B cell (primary cell): ENCODE data around the gene IL19.

Experiments
- EZH2 ChIP-seq: IDR thresholded peaks from 2 replicates; pipeline ENCODE4 v1.6.1; 2012; ENCODE audit warnings: borderline replicate concordance, low read depth, mild to moderate bottlenecking, moderate library complexity, low read length; ENCODE audit not compliant: insufficient read depth, poor library complexity, severe bottlenecking
- TF ChIP-seq, protein P1 (sequence below): fragments of 200-600 bp; IDR thresholded peaks from one replicate; pipeline ENCODE4 v1.8.0; 2022; ENCODE audit warnings: antibody characterized with exemption, mild to moderate bottlenecking

DNA sequence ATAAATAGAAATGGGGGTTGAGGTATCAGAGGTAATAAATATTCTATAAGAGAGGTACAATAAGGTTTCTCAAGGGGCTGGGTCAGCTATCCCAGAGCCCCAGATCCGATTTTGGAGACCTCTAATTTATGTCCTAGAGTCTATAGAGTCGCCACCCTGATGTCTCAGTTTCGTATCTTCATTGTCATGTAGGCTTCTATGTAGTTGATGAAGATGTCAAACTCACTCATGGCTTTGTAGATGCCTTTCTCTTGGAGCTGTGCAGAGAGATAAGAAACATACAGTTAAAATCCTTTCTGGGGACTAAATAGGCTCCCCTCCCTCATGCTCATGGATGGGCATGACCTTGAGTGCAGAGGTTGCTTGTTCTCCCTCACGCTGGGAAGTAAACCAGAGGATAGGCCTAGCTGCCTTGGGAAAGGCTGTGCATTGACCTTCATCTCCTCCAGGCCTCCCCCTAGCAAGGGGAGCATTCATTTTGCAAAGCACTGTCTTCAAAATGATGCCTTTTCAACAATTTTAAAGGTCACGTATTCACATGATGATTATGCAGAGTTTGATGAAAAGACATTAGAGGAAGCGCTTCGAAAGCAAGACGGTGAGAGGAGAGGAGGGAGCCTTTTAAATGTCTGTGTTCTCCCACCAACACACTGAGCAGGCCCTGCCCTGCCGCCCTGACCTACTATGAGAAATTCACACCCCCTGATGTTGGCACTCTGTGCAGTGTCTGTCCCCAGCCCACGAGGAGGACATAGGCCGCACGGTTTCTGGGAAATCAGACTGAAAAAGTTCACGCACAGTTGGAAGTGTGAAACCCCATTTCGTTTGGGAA, 1.9 kb upstream of the IL19 start:
- TF ChIP-seq, protein P1, sequence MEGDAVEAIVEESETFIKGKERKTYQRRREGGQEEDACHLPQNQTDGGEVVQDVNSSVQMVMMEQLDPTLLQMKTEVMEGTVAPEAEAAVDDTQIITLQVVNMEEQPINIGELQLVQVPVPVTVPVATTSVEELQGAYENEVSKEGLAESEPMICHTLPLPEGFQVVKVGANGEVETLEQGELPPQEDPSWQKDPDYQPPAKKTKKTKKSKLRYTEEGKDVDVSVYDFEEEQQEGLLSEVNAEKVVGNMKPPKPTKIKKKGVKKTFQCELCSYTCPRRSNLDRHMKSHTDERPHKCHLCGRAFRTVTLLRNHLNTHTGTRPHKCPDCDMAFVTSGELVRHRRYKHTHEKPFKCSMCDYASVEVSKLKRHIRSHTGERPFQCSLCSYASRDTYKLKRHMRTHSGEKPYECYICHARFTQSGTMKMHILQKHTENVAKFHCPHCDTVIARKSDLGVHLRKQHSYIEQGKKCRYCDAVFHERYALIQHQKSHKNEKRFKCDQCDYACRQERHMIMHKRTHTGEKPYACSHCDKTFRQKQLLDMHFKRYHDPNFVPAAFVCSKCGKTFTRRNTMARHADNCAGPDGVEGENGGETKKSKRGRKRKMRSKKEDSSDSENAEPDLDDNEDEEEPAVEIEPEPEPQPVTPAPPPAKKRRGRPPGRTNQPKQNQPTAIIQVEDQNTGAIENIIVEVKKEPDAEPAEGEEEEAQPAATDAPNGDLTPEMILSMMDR, result no peak
- TF ChIP-seq EZH2, result no peak
